ENCODE data around the gene ZFYVE9. TPM values are rescaled to one million over a fixed set of nuclear protein-coding genes. Genes with fewer than 3 reads are reported as not detected.
"Not testable (repeated sequence)": the region's sequence is repeated elsewhere in the genome, so short reads cannot be mapped to it uniquely, and the experiment has no call there.

Gene ZFYVE9
- total RNA-seq, 1 donor from 2014 or later = 17.6 TPM

- DNase-seq (ENCODE audit: low read depth) = no peak
- TF ChIP-seq CTCF (conservative IDR thresholded peaks at IDR 0.05; ENCODE audit: low read depth, low read length) = no peak
- H3K4me3 ChIP-seq (ENCODE audit: low read depth, low read length) = no peak overlapping the region
Measured at GRCh38 chr1:52162947-52163346, 21.1 kb downstream of the ZFYVE9 start.

GRCh38 chr1:52164604-52165003, 22.7 kb downstream of the ZFYVE9 start:
- no peak overlapping the region for H3K4me3 ChIP-seq (ENCODE audit: low read depth, low read length)
- TF ChIP-seq CTCF (conservative IDR thresholded peaks at IDR 0.05; ENCODE audit: low read depth, low read length) = no peak
- DNase-seq (ENCODE audit: low read depth) = no peak

GRCh38 chr1:52166996-52167753, 25.3 kb downstream of the ZFYVE9 start:
- no peak overlapping the region for H3K4me3 ChIP-seq (ENCODE audit: low read depth, low read length)
- TF ChIP-seq CTCF (conservative IDR thresholded peaks at IDR 0.05; ENCODE audit: low read depth, low read length) = no peak
- DNase-seq (ENCODE audit: low read depth) = no peak

- TF ChIP-seq CTCF (conservative IDR thresholded peaks at IDR 0.05; ENCODE audit: low read depth, low read length) = no peak
- no peak overlapping the region for H3K4me3 ChIP-seq (ENCODE audit: low read depth, low read length)
- DNase-seq (ENCODE audit: low read depth) = no peak
Measured at GRCh38 chr1:52168373-52169080, 26.6 kb downstream of the ZFYVE9 start.

- not testable (repeated sequence) for H3K4me3 ChIP-seq (ENCODE audit: low read depth, low read length); DNase-seq (ENCODE audit: low read depth)
Measured at GRCh38 chr1:52171149-52171548, 29.3 kb downstream of the ZFYVE9 start.

- H3K4me3 ChIP-seq (ENCODE audit: low read depth, low read length) = no peak overlapping the region
- no peak for TF ChIP-seq CTCF (conservative IDR thresholded peaks at IDR 0.05; ENCODE audit: low read depth, low read length)
- DNase-seq (ENCODE audit: low read depth) = no peak
Measured at GRCh38 chr1:52179073-52179472, 37.2 kb downstream of the ZFYVE9 start.

- DNase-seq (ENCODE audit: low read depth) = no peak
- no peak overlapping the region for H3K4me3 ChIP-seq (ENCODE audit: low read depth, low read length)
- no peak for TF ChIP-seq CTCF (conservative IDR thresholded peaks at IDR 0.05; ENCODE audit: low read depth, low read length)
Measured at GRCh38 chr1:52180176-52180575, 38.3 kb downstream of the ZFYVE9 start.

GRCh38 chr1:52181759-52182158, 39.9 kb downstream of the ZFYVE9 start:
- not testable (repeated sequence) for DNase-seq (ENCODE audit: low read depth); H3K4me3 ChIP-seq (ENCODE audit: low read depth, low read length)

GRCh38 chr1:52182328-52182727, 40.4 kb downstream of the ZFYVE9 start:
- H3K4me3 ChIP-seq (ENCODE audit: low read depth, low read length); DNase-seq (ENCODE audit: low read depth): not testable (repeated sequence)

Data from epithelial cell of proximal tubule (primary cell).